Lower leg skin (tissue), 3 donors: Measurements from ENCODE around the gene ITPKC.

ENCODE experiments used
- CTCF ChIP-seq, 3 donors: fragments of 450-650 bp; IDR thresholded peaks; one replicate each; pipeline ENCODE4 v1.5.1; 2016; ENCODE audit warnings: antibody characterized with exemption in 3 of 3, mild to moderate bottlenecking in 3 of 3, moderate library complexity in 2 of 3
- POLR2A ChIP-seq, 2 donors: fragments of 450-650 bp; IDR thresholded peaks; one replicate each; pipeline ENCODE4 v1.6.1; 2016 to 2017; ENCODE audit warnings: antibody characterized with exemption in 2 of 2, mild to moderate bottlenecking in 1 of 2, moderate library complexity in 1 of 2

GRCh38 chr19:40735013-40735771, 18.3 kb downstream of the ITPKC start:
- TF ChIP-seq CTCF (IDR thresholded peaks at IDR 0.05), result no peak
- no peak for TF ChIP-seq POLR2A (IDR thresholded peaks at IDR 0.05)
